Right lung (tissue), 5 donors: ENCODE results near the gene SLC22A23. TPM values are rescaled to one million over a fixed set of nuclear protein-coding genes. Genes with fewer than 3 reads are reported as not detected.

ENCODE experiments used
- DNase-seq, 2 donors: peaks; one replicate each; pipeline ENCODE4 v3.0.0-alpha.2; 2013
- polyA plus RNA-seq, 5 donors: library from polyadenylated mRNA; unstranded; fragments of 120-200 nt; gene quantifications; one replicate each; pipeline versions ENCODE4 v1.2.1 to v1.2.3, GENCODE V29; 2013; ENCODE audit warnings: inconsistent platforms in 1 of 5, low replicate concordance in 1 of 5; ENCODE audit not compliant: insufficient read length in 5 of 5, insufficient read depth in 1 of 5

SLC22A23 gene
- polyA plus RNA-seq, 5 donors: 16.2 to 24.7 (median 18.1) TPM

- DNase-seq: no peak
Measured at GRCh38 chr6:3285732-3286131, 171.1 kb downstream of the SLC22A23 start.

DNA sequence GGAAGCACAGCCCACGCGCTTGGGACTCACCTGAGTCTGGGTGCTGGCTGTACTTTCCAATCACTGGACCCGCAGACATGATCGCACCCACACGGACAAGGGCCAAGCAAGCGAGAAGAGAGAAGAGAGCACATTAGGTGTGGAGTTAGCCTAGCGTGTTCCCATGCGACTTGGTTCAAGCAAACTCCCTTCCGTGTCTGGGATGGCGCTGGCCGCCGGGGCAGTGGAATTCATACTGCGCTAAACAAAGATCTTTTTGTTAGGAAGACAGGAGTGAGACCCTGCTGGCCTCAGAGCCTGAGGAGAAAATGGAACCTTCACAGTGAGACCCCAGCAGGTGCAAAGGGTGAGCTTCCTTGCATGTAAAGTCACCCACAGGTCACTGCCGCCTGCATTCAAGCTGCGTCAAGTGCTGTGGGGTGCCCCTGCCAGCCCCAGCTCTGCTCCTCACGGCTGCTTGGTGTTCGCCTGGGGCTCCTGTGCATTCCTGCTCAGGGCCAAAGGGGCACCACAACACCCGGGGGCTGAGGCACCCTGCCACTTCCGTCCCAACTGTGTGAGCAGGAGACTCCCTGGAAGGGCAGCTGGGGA, 171.7 kb downstream of the SLC22A23 start:
- no peak for DNase-seq

GRCh38 chr6:3284436-3284876, 172.4 kb downstream of the SLC22A23 start:
- no peak for DNase-seq

GRCh38 chr6:3283641-3284435, 173.0 kb downstream of the SLC22A23 start:
- no peak for DNase-seq

DNA sequence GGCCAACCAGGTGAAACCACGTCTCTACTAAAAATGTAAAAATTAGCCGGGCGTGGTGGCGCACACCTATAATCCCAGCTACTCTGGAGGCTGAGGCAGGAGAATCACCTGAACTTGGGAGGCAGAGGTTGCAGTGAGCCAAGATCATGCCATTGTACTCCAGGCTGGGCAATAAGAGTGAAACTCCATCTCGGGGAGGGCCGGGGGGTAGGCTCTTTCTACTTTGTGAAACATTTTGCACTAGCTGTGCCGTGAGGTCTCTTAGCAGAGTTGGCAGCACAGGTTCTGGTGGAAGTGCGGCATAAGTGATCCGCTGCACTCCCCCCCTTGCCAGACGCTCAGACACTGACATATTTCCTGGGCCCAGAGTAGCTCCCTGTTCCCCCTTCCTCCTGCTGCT, 173.6 kb downstream of the SLC22A23 start:
- no peak for DNase-seq

GRCh38 chr6:3282476-3283236, 174.2 kb downstream of the SLC22A23 start:
- no peak for DNase-seq

DNA sequence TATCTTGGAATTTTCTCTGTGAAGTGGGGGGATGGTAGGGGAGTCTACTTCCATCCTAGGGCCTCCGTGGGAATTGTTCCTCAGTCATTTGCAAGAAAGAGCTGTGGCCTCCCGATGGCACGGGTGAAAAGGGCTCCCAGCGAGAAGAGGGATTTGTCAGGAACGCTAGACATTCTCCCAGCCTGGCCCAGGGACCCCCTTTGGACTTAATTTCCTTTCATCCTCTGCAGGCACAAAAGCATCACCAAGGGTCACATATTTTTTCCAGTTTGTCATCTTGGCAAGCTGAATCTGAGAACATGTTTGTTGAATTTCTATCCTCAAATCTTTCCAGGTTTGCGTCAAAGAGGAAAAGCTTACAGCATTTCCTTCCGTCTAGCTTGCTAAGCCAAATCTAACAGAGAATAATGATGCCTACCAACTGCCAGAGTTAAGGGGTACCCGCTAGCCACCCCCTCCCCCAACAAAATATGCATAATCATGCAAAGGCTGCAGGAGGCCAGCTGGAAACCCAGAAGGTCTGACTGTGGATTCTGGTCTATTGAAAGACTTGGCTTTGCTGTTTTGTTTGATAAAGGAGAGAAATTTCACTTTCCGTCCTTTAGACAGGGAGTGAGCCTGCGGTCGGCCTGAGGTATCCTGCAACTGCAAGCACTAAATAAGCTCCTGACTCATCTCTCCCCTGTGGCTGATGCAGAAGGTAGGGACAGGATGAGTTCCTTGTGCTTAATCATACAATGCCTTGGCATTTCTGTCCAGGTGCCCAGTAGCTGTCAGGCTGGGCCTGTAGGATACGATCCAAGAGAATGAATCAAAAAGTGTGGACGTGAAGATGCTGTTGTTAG, 175.0 kb downstream of the SLC22A23 start:
- DNase-seq: peak; percentile 20 to 36

DNA sequence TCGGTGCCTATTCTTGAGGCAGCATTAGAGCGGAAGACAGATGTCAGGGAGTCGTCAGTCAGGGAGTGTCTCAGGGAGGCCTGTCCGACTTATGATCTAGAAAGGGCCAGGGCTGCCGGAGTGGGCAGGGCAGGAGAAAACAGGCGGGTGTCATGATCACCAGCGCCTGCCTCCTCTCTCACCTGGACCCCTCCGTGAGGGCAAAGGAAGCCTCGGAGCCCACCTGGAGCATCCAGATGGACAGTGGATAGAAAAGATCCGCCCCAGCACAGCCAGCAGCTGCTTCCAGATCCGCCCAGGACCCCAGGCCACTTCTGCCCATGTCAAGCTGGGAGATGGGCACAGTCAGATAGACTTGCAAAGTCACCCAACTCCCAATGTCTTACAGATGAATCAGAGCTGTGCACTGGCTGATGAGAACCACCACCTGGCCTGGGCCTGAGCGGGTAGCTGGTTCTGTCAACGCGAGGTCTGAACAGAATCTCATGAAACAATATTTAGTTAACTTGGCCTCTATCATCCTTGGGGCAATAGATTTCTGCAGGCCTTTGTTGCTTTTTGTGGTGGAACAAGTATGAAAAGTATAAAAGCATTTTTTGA, 175.9 kb downstream of the SLC22A23 start:
- DNase-seq: no peak

DNA sequence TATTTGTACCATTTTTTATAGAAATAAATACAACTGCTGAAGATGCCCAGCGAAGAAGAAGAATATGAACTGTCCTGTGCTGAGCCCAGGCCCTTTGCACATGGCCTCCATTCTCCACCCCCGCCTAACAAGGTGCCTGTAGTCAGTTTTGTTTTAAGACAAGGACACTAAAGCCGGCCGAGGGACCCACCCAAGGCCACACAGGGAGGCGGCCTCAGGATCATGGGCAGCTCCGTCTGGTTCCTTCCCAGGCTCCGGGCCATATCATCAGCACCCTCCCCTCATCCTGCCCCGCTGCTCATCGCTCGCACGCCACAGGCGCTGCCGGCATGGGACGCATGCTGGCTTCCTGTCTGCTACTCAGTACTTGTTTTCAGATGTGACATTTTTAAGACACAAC, 176.8 kb downstream of the SLC22A23 start:
- DNase-seq: no peak

- DNase-seq: no peak
Measured at GRCh38 chr6:3278691-3279090, 178.2 kb downstream of the SLC22A23 start.

DNA sequence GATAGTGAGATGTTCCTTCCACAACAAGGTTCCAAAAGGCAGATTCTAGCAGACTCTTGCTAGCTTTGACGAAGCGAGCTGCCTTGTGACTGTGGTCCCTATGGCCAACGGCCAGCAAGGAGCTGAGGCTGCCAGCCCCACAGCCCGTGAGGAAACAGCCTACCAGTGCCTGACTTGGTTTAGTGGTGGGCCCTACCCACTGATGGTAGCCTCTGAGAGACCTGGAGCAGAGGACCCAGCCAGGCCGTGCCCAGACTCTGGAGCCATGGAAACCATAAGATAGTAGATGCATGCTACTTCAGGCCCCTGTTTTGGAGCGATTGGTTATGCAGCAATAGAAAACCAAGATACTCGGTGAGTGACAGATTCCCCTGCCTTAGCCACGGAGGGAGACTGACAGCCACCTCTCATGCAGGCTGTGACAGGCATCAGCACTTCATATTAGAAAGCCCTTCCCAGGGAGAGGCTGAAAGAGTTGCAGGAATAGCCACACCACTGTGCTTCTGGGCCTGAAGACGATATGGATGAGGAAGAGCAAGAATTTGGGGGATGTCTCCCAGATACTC, 178.9 kb downstream of the SLC22A23 start:
- DNase-seq: no peak

GRCh38 chr6:3277251-3277650, 179.6 kb downstream of the SLC22A23 start:
- no peak for DNase-seq

- no peak for DNase-seq
Measured at GRCh38 chr6:3276174-3277167, 180.4 kb downstream of the SLC22A23 start.

GRCh38 chr6:3273707-3274521, 182.9 kb downstream of the SLC22A23 start:
- DNase-seq: no peak

GRCh38 chr6:3272911-3273547, 183.8 kb downstream of the SLC22A23 start:
- no peak for DNase-seq

DNA sequence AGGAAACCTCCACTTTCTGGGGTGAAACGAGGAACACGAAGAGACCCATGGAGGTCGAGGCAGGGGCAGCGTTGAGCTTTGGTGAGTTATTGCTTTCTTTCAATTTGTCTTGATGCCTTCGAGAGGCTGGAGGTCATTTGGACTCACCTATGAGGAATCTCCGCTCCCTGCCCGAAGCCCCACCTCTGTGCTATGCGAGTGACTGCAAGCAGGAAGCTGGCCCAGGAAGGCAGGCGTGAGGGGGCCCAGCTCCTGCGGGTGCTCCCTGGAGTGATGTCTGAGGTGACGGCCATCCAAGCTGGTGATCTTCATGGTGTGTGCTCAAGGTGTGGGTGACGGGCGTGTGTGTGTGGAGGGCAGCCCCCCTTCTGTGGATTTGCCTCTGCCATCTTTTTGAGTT, 185.1 kb downstream of the SLC22A23 start:
- no peak for DNase-seq

DNA sequence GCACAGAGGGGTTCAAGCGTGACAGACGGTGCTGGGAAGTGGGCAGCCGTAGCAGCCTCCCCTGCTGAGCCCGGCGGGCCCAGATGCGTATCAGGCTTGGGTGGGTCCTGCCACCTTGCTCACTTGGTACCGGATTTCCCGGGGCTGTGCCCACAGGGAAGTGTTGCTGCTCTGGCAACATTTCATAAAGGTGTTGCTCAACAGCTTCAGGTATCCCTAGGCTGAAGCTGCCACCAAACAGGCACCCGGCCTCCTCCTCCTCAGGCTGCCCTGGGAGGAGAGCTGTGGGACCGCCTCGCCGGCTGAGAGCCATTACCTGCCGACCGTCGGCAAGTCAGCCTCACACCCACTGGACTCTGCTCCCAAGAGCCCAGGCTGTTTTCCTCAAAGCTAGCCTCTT, 186.6 kb downstream of the SLC22A23 start:
- no peak for DNase-seq

GRCh38 chr6:3269281-3269975, 187.4 kb downstream of the SLC22A23 start:
- DNase-seq: no peak
